HG03575 (cell line): Measurements from ENCODE around the gene SLIT3.

Source experiments
- ATAC-seq: cut with Tn5 transposase; IDR thresholded peaks from one replicate; pipeline ENCODE4 v1.9.1; 2021; ENCODE audit not compliant: unreplicated experiment, insufficient number of reproducible peaks, low FRiP score; ENCODE audit errors: extremely low read depth

Gene SLIT3

GRCh38 chr5:168714046-168714445 is 586.9 kb downstream of the SLIT3 start:
- peak; percentile 44 for ATAC-seq

- no peak for ATAC-seq
Measured at GRCh38 chr5:168713051-168713450, 587.9 kb downstream of the SLIT3 start.

- ATAC-seq = no peak
Measured at GRCh38 chr5:168712280-168712924, 588.5 kb downstream of the SLIT3 start.

DNA sequence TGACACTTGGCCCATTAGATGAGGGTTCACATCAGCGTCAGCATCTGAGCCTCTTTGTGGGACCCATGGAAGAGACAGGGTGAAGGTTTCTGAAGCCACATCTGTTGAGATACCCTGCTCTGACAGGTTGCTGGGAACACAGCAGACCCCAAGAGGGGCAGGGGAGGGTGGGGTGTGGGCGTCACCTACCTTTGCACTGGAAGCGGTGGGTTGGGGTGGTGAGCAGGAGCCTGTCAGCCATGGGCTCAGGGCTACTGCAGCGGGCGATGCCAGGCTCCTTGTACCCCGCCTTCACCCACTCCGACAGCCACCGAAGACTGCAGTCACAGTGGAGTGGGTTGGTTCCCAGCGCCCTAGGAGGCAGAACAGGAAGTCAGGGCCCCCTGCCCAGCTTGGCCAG is 590.2 kb downstream of the SLIT3 start:
- ATAC-seq = no peak

- no peak for ATAC-seq
Measured at GRCh38 chr5:168707716-168708695, 592.9 kb downstream of the SLIT3 start.

DNA sequence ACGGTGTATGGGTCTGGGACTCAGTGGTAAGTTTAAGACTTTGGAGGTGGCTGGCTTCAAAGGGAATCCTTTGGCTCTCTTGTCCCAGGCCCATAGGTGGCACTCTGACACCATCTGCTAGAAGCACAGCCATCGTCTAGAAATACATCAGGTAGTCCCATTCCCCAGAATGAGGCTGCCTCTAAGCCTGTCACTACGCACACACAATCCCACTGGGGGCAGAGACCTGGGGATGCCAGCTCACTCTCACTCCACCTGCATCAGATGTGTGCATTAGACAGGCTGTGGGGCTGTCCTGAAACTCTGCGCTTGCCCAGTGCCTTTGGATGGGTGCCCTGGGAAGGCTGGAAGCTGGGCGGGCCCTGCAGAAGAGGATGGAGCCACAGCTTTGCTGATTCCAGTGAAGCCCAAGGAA is 594.3 kb downstream of the SLIT3 start:
- ATAC-seq = no peak

DNA sequence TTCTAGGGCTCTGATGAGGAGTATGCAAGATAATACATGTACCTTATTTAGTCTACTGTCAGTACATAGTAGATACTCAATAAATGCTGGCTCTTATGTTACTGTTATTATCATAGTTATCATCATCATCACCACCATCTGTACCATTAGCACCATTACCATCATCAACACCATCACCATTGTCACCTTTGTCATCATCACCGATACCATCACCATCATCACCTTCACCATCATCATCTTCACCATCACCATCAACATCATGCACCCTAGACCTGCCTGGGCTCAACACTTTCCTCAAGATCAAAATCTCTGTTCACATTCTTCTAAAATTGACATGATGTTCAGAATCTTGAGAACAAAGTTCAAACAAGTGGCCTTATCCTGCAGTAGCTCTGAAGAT is 595.6 kb downstream of the SLIT3 start:
- ATAC-seq = no peak

DNA sequence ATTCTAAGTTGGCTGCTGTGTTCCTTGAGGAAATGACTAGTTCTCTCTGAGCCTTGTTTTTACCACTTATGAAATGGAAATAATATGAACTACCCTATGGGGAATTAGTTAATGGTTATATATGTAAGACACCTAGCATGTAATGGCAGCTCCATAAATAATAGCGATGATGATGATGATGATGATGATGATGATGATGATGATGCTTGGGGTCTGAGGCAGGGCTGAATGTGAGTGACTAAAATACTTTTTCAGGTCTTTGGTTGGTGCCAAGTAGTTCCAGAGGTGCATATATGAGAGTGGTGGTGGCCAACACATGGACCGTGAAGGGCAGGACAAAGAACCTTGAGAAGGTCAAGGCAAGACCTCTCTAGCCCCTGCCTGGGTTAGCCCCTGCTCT is 598.4 kb downstream of the SLIT3 start:
- no peak for ATAC-seq

DNA sequence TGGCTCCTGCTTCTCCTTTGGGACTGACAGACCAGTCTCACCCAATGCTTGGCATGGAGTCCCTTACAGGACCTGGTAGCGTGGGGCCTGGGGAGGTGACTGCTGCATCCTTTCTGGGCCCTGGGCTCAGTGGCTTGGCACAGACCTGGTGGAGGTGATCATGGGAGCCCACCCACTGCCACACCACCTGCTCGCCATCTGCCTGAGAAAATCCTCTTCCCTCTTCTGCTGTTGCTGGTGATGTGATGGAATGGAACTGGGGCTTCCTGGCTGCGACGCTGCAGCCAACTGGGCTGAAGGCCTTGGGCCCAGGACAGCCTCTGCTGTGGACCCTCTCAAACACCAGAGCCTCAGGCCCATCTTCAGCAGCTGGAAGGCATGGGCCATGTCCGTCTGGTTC is 599.3 kb downstream of the SLIT3 start:
- ATAC-seq = no peak

- ATAC-seq = no peak
Measured at GRCh38 chr5:168699002-168699401, 601.9 kb downstream of the SLIT3 start.

DNA sequence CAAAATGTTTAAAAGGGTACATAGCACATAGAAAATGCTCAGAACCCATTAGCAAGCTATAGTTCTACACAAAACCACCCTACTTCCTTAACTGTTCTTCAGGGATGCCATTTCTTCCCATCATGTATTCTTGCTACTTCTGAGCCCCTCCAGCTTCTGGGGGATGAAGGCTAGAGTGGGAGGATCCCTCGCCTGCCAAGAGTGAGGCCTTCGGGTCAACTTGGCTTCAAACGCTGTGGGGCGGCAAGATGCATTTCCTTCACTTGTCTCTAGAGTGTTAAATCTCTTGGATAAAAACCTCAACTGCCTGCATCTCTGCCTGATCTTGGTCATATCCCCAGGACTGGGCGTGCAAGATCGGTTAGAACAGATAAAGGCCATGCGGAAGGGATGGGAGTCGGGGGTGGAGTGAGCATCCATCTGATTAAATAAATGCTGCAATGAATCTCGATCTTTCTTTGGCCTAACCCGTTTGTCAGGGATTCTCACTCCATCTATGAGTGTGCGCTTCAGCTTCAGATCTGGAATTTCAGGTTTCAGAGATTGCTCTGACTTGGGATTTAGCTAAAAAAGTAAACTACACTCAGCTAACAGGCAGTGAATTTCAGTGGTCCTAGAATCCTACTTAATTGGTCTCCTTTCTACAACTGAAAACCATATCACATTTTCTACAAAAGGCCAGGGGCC is 603.8 kb downstream of the SLIT3 start:
- no peak for ATAC-seq

DNA sequence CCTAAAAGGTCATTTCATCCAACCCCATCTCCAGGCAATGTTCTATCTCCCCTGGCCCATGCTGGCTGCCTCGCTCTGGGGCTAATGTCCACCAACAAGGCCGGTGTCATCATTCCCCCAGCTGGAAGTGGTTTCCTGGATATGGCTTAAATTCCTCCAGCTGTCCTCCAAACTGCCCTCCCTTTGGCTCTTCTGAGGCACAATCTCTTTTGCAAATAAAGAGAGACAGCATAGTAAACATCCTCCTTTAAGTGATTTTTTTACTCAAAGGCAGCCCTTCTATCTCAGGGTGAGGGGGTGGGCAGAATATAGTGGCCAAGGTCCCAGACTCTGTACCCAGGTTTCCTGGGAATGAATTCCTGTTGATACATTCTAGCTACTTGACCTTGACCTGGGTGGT is 604.3 kb downstream of the SLIT3 start:
- no peak for ATAC-seq

GRCh38 chr5:168695301-168695835 is 605.6 kb downstream of the SLIT3 start:
- ATAC-seq = no peak

GRCh38 chr5:168694289-168694688 is 606.6 kb downstream of the SLIT3 start:
- no peak for ATAC-seq

DNA sequence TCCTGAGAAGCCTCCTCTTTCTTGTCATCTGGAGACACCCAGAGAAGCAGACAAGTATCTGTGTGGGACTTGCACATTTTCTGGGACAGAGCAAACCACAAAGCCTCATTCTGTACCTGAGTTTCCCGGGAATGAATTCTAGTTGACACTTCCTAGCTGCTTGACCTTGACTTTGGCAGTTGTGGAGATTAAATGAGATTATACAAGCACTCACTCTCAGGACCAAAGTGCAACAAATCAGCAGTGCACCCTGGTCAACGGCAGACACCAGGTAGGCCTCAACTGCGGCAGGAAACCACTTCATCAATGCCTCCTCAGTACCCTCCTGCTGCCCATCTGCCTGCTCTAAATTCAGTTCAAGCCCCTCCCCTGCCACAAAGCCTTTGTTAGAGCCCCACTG is 607.1 kb downstream of the SLIT3 start:
- no peak for ATAC-seq

DNA sequence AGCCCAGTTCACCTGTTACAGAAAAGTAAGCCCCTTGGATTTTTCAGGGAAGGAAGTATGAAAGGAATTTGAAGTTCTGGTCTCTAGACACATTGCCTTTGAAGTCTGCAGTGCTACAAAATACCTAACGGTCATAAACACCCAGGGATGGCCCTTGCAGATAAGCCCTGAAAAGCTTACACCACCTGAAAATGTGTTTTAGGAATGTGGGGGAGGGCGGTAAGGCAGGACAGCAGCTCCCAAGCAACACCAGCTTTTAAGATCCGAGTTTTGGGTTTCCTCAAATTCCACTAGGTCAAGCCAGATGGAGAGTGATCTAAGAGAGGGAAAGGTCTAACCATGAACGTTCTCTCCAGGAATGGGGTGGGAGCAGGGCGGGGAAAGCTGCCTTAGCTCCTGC is 607.6 kb downstream of the SLIT3 start:
- ATAC-seq = no peak

DNA sequence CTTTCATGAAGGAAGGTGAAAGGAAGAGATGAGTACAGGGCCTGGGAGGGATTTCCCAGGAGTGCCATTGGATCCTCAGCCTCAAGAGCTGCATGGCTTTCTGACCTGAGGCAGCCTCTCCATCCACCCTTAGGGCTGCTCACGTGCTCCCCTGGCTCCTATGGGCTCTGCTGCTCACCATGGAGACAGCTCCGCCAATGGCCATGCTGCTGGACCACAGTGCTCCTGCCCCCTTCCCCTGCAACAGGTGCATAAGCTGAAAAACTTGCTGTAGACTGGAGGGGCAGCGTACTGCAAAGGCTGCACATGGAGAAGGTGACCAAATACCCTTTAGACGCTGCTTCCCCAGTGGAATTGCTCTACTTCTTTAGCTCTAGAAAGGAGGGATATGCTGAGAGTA is 609.0 kb downstream of the SLIT3 start:
- no peak for ATAC-seq

DNA sequence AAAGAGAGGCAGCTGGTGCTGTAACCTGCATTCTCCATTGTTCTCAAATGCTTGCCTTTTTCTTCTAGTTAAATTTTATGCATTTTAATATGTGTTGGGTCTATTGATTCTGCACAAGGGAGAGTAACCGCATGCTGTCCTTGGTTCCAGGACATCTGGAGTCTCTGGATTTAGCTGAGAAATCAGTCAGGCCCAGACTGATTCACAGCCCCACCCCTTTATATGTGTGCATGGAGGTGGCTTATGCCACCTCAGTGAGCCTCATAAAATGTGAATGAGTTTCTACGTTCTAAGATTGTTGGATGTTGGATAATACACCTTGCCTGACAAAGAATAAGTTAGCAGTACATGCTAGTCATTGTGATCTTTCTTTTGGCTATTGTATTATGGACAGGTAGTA is 611.7 kb downstream of the SLIT3 start:
- no peak for ATAC-seq

GRCh38 chr5:168686837-168687236 is 614.1 kb downstream of the SLIT3 start:
- ATAC-seq = no peak

- no peak for ATAC-seq
Measured at GRCh38 chr5:168685566-168685965, 615.4 kb downstream of the SLIT3 start.
